Measurements from ENCODE around the gene CIDEA. TPM values are rescaled to one million over a fixed set of nuclear protein-coding genes. Genes with fewer than 3 reads are reported as not detected.

Gene CIDEA
- total RNA-seq, 3 donors from 2014 or later: 32.4 to 461 (median 68.6) TPM

DNA sequence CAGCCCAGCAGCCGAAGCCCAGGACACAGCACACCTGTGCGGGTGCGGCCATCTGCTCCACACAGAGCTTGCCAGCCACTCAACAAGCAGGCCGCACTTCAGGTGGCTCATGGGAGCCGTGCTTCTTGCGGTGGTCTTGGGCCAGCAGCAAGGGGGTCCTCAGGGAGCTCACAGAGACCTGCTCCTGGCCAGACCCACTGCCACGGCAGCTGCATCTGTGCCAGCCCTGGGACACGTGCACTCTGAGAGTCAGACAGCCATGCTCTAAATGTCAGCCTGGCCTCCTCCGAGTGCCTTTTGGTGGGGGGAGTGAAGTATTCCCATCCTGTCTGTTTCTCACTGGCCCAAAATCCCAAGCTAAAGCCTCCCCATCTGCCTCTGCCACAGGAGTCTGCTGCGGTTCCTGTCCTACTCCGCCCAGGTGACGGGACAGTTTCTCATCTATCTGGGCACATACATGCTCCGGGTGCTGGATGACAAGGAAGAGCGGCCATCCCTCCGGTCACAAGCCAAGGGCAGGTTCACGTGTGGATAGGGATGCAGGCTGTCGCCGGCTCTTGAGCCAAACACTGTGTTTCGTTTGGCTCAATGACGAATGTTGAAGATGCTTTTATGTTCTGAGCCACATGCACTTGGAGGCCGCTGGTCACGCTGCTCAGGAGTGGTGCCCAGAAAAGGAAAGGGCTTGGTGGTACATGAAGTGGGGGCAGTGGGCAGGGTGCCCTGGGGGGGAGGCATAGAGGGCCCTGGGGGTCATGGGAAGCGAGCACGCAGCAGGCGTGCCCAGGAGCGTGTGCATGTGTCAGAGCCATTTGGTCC is 22.8 kb downstream of the CIDEA start:
- TF ChIP-seq, protein P1, sequence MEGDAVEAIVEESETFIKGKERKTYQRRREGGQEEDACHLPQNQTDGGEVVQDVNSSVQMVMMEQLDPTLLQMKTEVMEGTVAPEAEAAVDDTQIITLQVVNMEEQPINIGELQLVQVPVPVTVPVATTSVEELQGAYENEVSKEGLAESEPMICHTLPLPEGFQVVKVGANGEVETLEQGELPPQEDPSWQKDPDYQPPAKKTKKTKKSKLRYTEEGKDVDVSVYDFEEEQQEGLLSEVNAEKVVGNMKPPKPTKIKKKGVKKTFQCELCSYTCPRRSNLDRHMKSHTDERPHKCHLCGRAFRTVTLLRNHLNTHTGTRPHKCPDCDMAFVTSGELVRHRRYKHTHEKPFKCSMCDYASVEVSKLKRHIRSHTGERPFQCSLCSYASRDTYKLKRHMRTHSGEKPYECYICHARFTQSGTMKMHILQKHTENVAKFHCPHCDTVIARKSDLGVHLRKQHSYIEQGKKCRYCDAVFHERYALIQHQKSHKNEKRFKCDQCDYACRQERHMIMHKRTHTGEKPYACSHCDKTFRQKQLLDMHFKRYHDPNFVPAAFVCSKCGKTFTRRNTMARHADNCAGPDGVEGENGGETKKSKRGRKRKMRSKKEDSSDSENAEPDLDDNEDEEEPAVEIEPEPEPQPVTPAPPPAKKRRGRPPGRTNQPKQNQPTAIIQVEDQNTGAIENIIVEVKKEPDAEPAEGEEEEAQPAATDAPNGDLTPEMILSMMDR (IDR thresholded peaks at IDR 0.05): no peak
- TF ChIP-seq POLR2AphosphoS5 (IDR thresholded peaks at IDR 0.05) (no peak), POLR2A (IDR thresholded peaks at IDR 0.05) (no peak)
- Histone ChIP-seq H3K4me3 (no peak overlapping the region), H3K4me1 (peaks cover 0 to 4% of the 10 kb centered on the region in 2 donors), H3K27ac (peak overlapping the region in 1 of 2 donors; percentile 32), H3K36me3 (no peaks in the 10 kb centered on the region), H3K9me3 (no peaks in the 10 kb centered on the region), H3K27me3 (no peaks in the 10 kb centered on the region)
- intact Hi-C loops (cut with DNase I; ENCODE audit: low total_unique reads): no loop called here
- DNase-seq (ENCODE audit: low spot score in 2 of 2): no peak

DNA sequence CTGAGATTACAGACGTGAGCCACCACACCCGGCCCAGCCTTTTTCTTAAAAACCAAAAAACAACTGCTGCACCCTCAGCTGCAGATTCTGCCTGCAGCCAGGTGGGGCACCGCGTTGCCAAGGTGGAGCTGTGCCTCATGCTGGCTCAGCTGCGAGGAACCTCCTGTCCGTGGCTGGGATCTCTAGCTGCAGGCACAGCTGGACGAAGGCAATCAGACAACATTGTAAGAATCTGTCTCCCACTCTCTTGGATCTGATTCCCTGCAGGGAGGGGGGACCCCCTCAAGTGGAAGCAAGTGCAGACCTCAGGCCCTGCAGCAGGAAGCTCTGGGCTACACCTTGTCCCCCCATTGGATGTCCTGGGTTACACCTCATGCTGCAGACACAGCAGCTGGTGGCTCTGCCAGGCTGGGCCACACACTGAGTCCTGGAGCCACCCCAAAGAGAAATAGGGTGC is 24.1 kb downstream of the CIDEA start:
- peak in 1 of 2 donors; percentile 53 for DNase-seq (ENCODE audit: low spot score in 2 of 2)
- H3K4me1 ChIP-seq: peaks cover 0 to 4% of the 10 kb centered on the region in 2 donors
- intact Hi-C loops (cut with DNase I; ENCODE audit: low total_unique reads): no loop called here

DNA sequence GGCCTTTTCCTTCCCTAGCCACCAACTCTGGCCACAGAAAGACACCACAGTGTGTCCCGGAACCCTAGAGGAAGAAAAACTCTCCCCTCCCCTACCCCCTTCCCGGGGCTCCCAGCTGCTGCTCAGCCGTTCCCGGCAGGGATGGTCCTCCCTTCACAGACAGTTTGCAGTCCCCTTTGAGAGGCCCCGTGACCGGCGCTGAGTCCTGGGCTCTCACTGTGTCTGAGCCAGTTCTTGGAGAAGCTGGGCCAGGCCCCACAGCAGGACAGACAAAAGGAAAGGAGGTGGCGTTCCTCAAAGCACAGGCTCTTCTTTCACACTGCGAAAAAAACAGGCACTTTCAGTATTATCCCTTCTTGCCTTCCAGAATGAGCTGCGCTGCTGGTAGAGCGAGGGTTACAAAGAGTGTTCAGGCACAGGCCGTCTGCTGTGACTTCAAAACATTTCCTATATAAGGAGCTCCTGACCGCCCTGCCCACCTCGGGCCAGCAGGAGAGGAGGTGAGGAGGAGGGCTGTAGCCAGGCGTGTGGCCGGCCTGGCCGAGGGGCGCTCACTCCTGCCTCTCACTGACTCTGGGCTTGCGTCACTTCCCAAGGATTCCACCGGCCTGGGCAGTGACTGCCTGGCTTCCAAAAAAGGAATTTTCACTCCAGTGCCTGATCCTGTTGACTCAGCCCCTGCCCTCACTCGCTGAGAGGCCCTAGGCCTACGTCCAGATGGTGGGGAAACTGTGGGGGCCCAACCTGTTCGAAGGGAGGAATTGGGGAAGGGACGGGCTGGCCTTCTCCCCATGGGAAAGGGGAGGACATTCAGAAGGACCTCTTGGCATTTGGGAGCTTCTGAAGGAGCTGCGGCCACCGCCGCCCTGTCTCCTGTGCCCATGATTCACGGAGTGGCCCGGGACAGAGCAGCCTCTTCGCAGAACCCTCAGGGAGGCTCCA is 24.9 kb downstream of the CIDEA start:
- intact Hi-C loops (cut with DNase I; ENCODE audit: low total_unique reads): no loop called here
- peak overlapping the region; percentile 94 to 99 for H3K27ac ChIP-seq
- no peaks in the 10 kb centered on the region for H3K27me3 ChIP-seq
- peak overlapping the region; percentile 35 to 65 (median 44) for H3K4me3 ChIP-seq
- H3K9me3 ChIP-seq: no peaks in the 10 kb centered on the region
- peak; percentile 68 to 93 for DNase-seq (ENCODE audit: low spot score in 2 of 2)
- H3K4me1 ChIP-seq: peaks cover 0 to 4% of the 10 kb centered on the region in 2 donors
- no peaks in the 10 kb centered on the region for H3K36me3 ChIP-seq
- TF ChIP-seq, protein P1 (IDR thresholded peaks at IDR 0.05): peak; percentile 4 to 25 (median 11)
- TF ChIP-seq POLR2A (IDR thresholded peaks at IDR 0.05): peak; percentile 29
- peak; percentile 68 to 82 (median 75) for TF ChIP-seq POLR2AphosphoS5 (IDR thresholded peaks at IDR 0.05)

More for the DNA sequence above, 24.1 kb downstream of the CIDEA start:
- Histone ChIP-seq H3K27me3 (no peaks in the 10 kb centered on the region), H3K9me3 (no peaks in the 10 kb centered on the region), H3K36me3 (no peaks in the 10 kb centered on the region), H3K27ac (peak overlapping the region; percentile 94 to 99), H3K4me3 (peak overlapping the region; percentile 35 to 65 (median 44))
- no peak for TF ChIP-seq POLR2AphosphoS5 (IDR thresholded peaks at IDR 0.05)
- TF ChIP-seq POLR2A (IDR thresholded peaks at IDR 0.05): no peak
- TF ChIP-seq, protein P1 (IDR thresholded peaks at IDR 0.05): no peak

DNA sequence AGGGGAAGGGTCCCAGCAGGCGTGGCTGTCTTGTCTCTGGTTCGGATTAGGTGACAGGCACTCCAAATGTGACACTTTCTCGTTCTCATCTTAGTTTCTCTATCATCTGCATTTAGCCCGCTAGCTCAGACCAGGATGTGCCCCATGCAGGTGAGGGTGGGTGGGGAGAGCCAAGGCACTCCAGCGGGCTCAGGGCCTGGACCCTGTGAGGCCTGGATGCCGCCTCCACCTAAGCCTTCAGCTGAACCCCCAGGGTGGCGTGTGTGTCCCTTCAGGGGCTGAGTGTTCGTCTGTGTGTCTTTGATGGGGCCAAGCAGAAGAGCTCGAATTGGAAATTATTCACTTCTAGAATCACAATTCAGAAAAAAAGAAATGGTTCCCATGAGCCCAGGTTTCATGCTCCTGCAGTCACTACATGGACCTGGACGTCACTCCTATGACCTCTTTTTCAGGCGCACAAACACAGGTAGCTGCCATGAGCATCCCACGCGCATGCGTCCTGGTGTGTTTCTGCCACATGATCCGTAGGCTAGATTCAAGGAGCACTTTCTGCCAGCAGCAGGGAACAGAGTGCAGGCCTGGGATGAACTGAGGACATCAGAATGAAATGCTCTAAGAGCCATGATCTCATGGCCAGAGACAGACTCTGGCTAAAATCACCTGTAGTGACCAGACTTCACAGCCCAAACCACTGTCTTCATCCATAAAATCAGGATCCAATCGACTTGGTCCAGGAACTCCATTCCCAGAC is 25.8 kb downstream of the CIDEA start:
- Histone ChIP-seq H3K36me3 (no peaks in the 10 kb centered on the region), H3K27ac (peak overlapping the region; percentile 94 to 99), H3K9me3 (no peaks in the 10 kb centered on the region), H3K27me3 (no peaks in the 10 kb centered on the region), H3K4me3 (peak overlapping the region; percentile 35 to 65 (median 44)), H3K4me1 (peaks cover 0 to 4% of the 10 kb centered on the region in 2 donors)
- TF ChIP-seq POLR2AphosphoS5 (IDR thresholded peaks at IDR 0.05) (no peak), POLR2A (IDR thresholded peaks at IDR 0.05) (no peak)
- TF ChIP-seq, protein P1 (IDR thresholded peaks at IDR 0.05): no peak
- intact Hi-C loops (cut with DNase I; ENCODE audit: low total_unique reads): no loop called here
- DNase-seq (ENCODE audit: low spot score in 2 of 2): no peak

All from breast epithelium (tissue), 4 donors.